Measurements from ENCODE around the gene CAMK4. TPM values are rescaled to one million over a fixed set of nuclear protein-coding genes. Genes with fewer than 3 reads are reported as not detected.

Gene CAMK4
- total and polyA plus RNA-seq, 5 donors from 2014 or later, result 85.3 to 167 (median 106) TPM

Other genes with a start within 250 kb of the CAMK4 start
- not detected for gene TSLP, start 152.7 kb upstream of the CAMK4 start, total RNA-seq
- not detected for gene TSLP, start 152.7 kb upstream of the CAMK4 start, polyA plus RNA-seq
- 24.4 TPM for gene WDR36, start 132.0 kb upstream of the CAMK4 start, total RNA-seq
- gene WDR36, start 132.0 kb upstream of the CAMK4 start, polyA plus RNA-seq, result 10 to 100 TPM; 15.5 to 25.5 (median 18.7) TPM